ENCODE data around the gene BICDL2. TPM values are rescaled to one million over a fixed set of nuclear protein-coding genes. Genes with fewer than 3 reads are reported as not detected.
A peak's percentile ranks its signal among the peaks of the same experiment; 100 is the strongest.

BICDL2 gene
- total RNA-seq, 1 experiment from 2014 or later = not detected

DNA sequence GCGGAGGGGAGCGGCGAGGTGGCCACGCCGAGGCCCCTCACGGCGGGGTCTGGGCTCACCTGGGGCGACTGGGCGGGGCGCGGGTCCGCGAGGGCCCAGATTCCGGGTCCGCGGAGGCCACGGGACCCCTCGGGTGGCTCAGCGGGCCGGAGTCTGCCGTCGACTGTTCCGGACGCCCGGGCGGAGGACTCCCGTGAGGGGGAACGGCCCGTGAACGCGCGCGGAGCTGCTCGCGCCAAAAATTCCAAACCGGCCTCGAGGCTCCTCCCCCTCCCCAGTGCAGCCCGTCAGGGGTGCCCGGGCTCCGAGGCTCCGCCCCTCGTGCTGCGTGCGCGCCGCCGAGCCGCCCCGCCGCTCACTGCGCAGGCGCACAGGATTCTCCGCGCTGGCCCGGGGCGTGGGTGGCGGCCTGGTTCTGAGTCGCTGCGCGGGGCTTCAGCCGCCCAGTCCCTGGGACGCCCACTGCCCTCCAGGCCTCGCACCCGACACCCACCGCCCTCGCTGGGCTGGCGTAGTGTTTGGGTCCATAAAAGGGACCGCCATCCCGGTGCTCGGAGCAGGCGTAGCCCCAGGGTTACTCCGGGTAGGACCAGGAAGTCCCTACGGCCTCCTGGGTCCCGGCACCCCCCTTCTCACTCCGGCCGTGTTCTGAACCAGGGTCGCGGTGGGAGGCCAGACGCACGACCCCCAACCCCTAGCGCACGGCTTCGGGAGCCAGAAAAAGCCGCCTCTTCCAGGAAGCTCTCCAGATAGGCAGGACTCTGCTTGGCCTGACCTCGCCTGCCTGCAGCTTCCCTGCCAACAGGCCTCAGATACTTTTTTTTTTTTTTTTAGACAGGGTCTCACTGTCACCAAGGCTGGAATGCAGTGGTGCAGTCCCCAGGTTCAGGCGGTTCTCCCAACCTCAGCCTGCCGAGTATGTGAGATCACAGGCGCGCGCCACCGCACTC is 56.2 kb downstream of the BICDL2 start, which contains the start of gene PKMYT1:
TSS of gene PKMYT1 (minus strand) at position 220 of the 950 bp plus-strand sequence. CDS start 789 bp downstream, outside the sequence.
- no peak for TF ChIP-seq EZH2 (IDR thresholded peaks at IDR 0.05; ENCODE audit: borderline replicate concordance, low read depth, low read length, poor library complexity, severe bottlenecking)
- TF ChIP-seq, protein P1, sequence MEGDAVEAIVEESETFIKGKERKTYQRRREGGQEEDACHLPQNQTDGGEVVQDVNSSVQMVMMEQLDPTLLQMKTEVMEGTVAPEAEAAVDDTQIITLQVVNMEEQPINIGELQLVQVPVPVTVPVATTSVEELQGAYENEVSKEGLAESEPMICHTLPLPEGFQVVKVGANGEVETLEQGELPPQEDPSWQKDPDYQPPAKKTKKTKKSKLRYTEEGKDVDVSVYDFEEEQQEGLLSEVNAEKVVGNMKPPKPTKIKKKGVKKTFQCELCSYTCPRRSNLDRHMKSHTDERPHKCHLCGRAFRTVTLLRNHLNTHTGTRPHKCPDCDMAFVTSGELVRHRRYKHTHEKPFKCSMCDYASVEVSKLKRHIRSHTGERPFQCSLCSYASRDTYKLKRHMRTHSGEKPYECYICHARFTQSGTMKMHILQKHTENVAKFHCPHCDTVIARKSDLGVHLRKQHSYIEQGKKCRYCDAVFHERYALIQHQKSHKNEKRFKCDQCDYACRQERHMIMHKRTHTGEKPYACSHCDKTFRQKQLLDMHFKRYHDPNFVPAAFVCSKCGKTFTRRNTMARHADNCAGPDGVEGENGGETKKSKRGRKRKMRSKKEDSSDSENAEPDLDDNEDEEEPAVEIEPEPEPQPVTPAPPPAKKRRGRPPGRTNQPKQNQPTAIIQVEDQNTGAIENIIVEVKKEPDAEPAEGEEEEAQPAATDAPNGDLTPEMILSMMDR (conservative IDR thresholded peaks at IDR 0.05; ENCODE audit: low read depth, low read length) = no peak
- intact Hi-C loops (cut with micrococcal nuclease; ENCODE audit: unreplicated experiment) = no loop called here
- Histone ChIP-seq H3K4me1 (ENCODE audit: insufficient read depth, low read length, poor library complexity, severe bottlenecking) (peaks cover 10% of the 10 kb centered on the region), H3K9me3 (ENCODE audit: low read depth, low read length, poor library complexity, severe bottlenecking) (no peaks in the 10 kb centered on the region), H3K36me3 (ENCODE audit: insufficient read depth, low read length, poor library complexity, severe bottlenecking) (peaks cover 15% of the 10 kb centered on the region), H3K4me3 (ENCODE audit: low read depth, low read length, poor library complexity, severe bottlenecking) (peak within 1 kb of the TSS; percentile 87), H3K27me3 (replicated peaks; ENCODE audit: insufficient read depth, low read depth, low read length, poor library complexity) (no peaks in the 10 kb centered on the region), H3K27ac (ENCODE audit: low read depth, low read length, poor library complexity, severe bottlenecking) (peak within 1 kb of the TSS; percentile 87)
- DNase-seq (ENCODE audit: low spot score) = peak; percentile 94
- ChIA-PET POLR2A (ENCODE audit: low non-redundant PET) (no interaction called here), CTCF (no interaction called here)
- BruUV-seq (replicated peaks) = TSS peak; percentile 85

DNA sequence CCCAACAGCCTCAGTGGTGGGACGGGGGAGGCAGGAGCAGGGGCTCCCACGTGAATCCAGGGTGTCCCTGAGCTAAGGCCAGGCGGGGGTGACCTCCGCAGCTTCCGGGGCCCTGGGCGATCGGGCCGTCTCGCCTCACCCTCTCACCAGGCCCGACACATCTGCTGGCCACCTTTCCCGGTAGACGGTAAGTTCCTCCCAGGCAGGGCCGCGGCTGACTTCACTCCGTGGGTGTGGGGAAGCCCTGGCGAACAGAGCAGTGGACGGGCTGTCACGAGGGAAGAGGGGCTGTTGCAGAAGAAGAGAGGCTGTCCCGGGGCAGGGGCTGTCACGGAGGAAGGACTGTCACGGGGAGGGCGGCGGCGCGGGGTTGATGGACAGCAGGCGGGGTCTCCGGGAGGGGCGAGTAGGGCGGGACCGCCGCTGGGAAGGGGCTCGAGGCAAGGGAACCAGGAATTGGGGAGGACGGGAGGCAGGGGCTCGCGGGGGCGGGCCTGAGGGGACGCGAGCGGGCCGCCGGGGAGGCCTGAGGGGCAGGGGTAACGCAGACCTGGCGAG is 57.0 kb downstream of the BICDL2 start:
- no peaks in the 10 kb centered on the region for H3K27me3 ChIP-seq (replicated peaks; ENCODE audit: insufficient read depth, low read depth, low read length, poor library complexity)
- ChIA-PET POLR2A (ENCODE audit: low non-redundant PET) (no interaction called here), CTCF (no interaction called here)
- TF ChIP-seq, protein P1 (conservative IDR thresholded peaks at IDR 0.05; ENCODE audit: low read depth, low read length) = no peak
- TF ChIP-seq EZH2 (IDR thresholded peaks at IDR 0.05; ENCODE audit: borderline replicate concordance, low read depth, low read length, poor library complexity, severe bottlenecking) = no peak
- H3K27ac ChIP-seq (ENCODE audit: low read depth, low read length, poor library complexity, severe bottlenecking) = peak overlapping the region; percentile 87
- H3K4me3 ChIP-seq (ENCODE audit: low read depth, low read length, poor library complexity, severe bottlenecking) = peak overlapping the region; percentile 87
- H3K4me1 ChIP-seq (ENCODE audit: insufficient read depth, low read length, poor library complexity, severe bottlenecking) = peaks cover 10% of the 10 kb centered on the region
- intact Hi-C loops (cut with micrococcal nuclease; ENCODE audit: unreplicated experiment) = no loop called here
- no peak for DNase-seq (ENCODE audit: low spot score)
- BruUV-seq (replicated peaks) = TSS peak; percentile 52
- H3K9me3 ChIP-seq (ENCODE audit: low read depth, low read length, poor library complexity, severe bottlenecking) = no peaks in the 10 kb centered on the region
- peaks cover 21% of the 10 kb centered on the region for H3K36me3 ChIP-seq (ENCODE audit: insufficient read depth, low read length, poor library complexity, severe bottlenecking)

Other genes starting within 250 kb of the BICDL2 start
- gene PRSS33, start 249.4 kb downstream of the BICDL2 start, total RNA-seq (2021) = not detected in 2 replicates
- not detected in 2 replicates for gene PRSS41, start 238.5 kb downstream of the BICDL2 start, total RNA-seq (2021)
- not detected in 2 replicates for gene PRSS21, start 219.7 kb downstream of the BICDL2 start, total RNA-seq (2021)
- gene ZG16B, start 206.6 kb downstream of the BICDL2 start, total RNA-seq (2021) = not detected in 2 replicates
- not detected in 2 replicates for gene PRSS22, start 178.8 kb downstream of the BICDL2 start, total RNA-seq (2021)
- 23.9 and 28.5 TPM in 2 replicates for gene FLYWCH2, start 153.7 kb downstream of the BICDL2 start, total RNA-seq (2021)
- gene FLYWCH1, start 125.0 kb downstream of the BICDL2 start, total RNA-seq (2021) = 46.8 and 47.0 TPM in 2 replicates
- 0.49 and 1.6 TPM in 2 replicates for gene KREMEN2, start 72.7 kb downstream of the BICDL2 start, total RNA-seq (2021)
- 46.5 and 49.7 TPM in 2 replicates for gene PAQR4, start 67.6 kb downstream of the BICDL2 start, total RNA-seq (2021)
- gene PKMYT1, start 56.5 kb downstream of the BICDL2 start, total RNA-seq (2021) = 120 and 128 TPM in 2 replicates
- not detected in 2 replicates for gene CLDN9, start 24.0 kb downstream of the BICDL2 start, total RNA-seq (2021)
- 0.21 and 0.31 TPM in 2 replicates for gene CLDN6, start 18.8 kb downstream of the BICDL2 start, total RNA-seq (2021)
- gene TNFRSF12A, start 16.6 kb downstream of the BICDL2 start, total RNA-seq (2021) = 23.7 and 39.5 TPM in 2 replicates
- gene HCFC1R1, start 13.0 kb downstream of the BICDL2 start, total RNA-seq (2021) = 46.6 and 51.4 TPM in 2 replicates
- gene THOC6, start 12.9 kb downstream of the BICDL2 start, total RNA-seq (2021) = 52.5 and 59.3 TPM in 2 replicates
- gene MMP25, start 9.6 kb upstream of the BICDL2 start, total RNA-seq (2021) = 0.80 and 1.3 TPM in 2 replicates
- gene IL32, start 28.7 kb upstream of the BICDL2 start, total RNA-seq (2021) = 4.5 and 7.7 TPM in 2 replicates
- gene ZSCAN10, start 62.4 kb upstream of the BICDL2 start, total RNA-seq (2021) = not detected in 2 replicates
- 16.8 and 19.0 TPM in 2 replicates for gene ZNF205, start 75.6 kb upstream of the BICDL2 start, total RNA-seq (2021)
- gene ZNF213, start 98.1 kb upstream of the BICDL2 start, total RNA-seq (2021) = 16.0 and 16.1 TPM in 2 replicates
- not detected in 2 replicates for gene OR1F1, start 151.3 kb upstream of the BICDL2 start, total RNA-seq (2021)
- 10.8 and 13.0 TPM in 2 replicates for gene ZNF200, start 198.2 kb upstream of the BICDL2 start, total RNA-seq (2021)
- gene MEFV, start 219.7 kb upstream of the BICDL2 start, total RNA-seq (2021) = not detected in 2 replicates
- gene ZNF263, start 246.5 kb upstream of the BICDL2 start, total RNA-seq (2021) = 30.0 and 34.8 TPM in 2 replicates

Measured in A673 (cell line).